Measurements from ENCODE around the gene MTMR11. TPM values are rescaled to one million over a fixed set of nuclear protein-coding genes. Genes with fewer than 3 reads are reported as not detected.
A peak's percentile ranks its signal among the peaks of the same experiment; 100 is the strongest.

MTMR11 gene
- total and polyA plus RNA-seq, 9 of the 15 experiments (the other 6 are each of a cell fraction or from before 2014, with no cell fraction given) = 0.09 to 1.6 (median 0.51) TPM

- peak; percentile 56 to 62 for TF ChIP-seq MAZ (CRISPR knock-in tag; conservative IDR thresholded peaks at IDR 0.05 in 1 of 2, IDR thresholded peaks at IDR 0.05 in 1 of 2)
- TF ChIP-seq PURB (CRISPR knock-in tag; IDR thresholded peaks at IDR 0.05; ENCODE audit: low read depth) = no peak
- 0 out of 2 replicates have a peak, but pooled peaks have one; percentile 47 for TF ChIP-seq ZBTB1 (CRISPR knock-in tag; IDR thresholded peaks at IDR 0.05; ENCODE audit: borderline replicate concordance, low read depth)
- TF ChIP-seq RNF2 (IDR thresholded peaks at IDR 0.05) = 0 out of 2 replicates have a peak, but pooled peaks have one; percentile 23
- TF ChIP-seq U2AF2 (optimal IDR thresholded peaks at IDR 0.05; ENCODE audit: low read depth, low read length) = no peak
- no peak for TF ChIP-seq EHMT2 (IDR thresholded peaks at IDR 0.05)
- no peak for TF ChIP-seq SREBF1 (IDR thresholded peaks at IDR 0.05; ENCODE audit: borderline replicate concordance, low read depth, low read length)
- no peak for TF ChIP-seq USF1 (CRISPR knock-in tag; IDR thresholded peaks at IDR 0.05)
- peak; percentile 91 for TF ChIP-seq EP400 (IDR thresholded peaks at IDR 0.05)
- TF ChIP-seq, protein P1, sequence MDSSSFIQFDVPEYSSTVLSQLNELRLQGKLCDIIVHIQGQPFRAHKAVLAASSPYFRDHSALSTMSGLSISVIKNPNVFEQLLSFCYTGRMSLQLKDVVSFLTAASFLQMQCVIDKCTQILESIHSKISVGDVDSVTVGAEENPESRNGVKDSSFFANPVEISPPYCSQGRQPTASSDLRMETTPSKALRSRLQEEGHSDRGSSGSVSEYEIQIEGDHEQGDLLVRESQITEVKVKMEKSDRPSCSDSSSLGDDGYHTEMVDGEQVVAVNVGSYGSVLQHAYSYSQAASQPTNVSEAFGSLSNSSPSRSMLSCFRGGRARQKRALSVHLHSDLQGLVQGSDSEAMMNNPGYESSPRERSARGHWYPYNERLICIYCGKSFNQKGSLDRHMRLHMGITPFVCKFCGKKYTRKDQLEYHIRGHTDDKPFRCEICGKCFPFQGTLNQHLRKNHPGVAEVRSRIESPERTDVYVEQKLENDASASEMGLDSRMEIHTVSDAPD (CRISPR knock-in tag; IDR thresholded peaks at IDR 0.05) = no peak
- TF ChIP-seq POLR2A (conservative IDR thresholded peaks at IDR 0.05) = peak; percentile 95
- TF ChIP-seq ZNF561 (CRISPR knock-in tag; conservative IDR thresholded peaks at IDR 0.05) = no peak
- no peak for TF ChIP-seq SMARCA4 (IDR thresholded peaks at IDR 0.05)
- no peak for TF ChIP-seq PHB (CRISPR knock-in tag; IDR thresholded peaks at IDR 0.05)
- TF ChIP-seq, protein P2, sequence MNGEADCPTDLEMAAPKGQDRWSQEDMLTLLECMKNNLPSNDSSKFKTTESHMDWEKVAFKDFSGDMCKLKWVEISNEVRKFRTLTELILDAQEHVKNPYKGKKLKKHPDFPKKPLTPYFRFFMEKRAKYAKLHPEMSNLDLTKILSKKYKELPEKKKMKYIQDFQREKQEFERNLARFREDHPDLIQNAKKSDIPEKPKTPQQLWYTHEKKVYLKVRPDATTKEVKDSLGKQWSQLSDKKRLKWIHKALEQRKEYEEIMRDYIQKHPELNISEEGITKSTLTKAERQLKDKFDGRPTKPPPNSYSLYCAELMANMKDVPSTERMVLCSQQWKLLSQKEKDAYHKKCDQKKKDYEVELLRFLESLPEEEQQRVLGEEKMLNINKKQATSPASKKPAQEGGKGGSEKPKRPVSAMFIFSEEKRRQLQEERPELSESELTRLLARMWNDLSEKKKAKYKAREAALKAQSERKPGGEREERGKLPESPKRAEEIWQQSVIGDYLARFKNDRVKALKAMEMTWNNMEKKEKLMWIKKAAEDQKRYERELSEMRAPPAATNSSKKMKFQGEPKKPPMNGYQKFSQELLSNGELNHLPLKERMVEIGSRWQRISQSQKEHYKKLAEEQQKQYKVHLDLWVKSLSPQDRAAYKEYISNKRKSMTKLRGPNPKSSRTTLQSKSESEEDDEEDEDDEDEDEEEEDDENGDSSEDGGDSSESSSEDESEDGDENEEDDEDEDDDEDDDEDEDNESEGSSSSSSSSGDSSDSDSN (IDR thresholded peaks at IDR 0.05; ENCODE audit: borderline replicate concordance in 1 of 2, low read depth in 2 of 2, low read length in 2 of 2) = 0 out of 4 replicates have a peak, but pooled peaks of 1 of the 2 experiments have one; percentile 38
- no peak for TF ChIP-seq ZBTB17 (CRISPR knock-in tag; IDR thresholded peaks at IDR 0.05)
- TF ChIP-seq ZNF41 (CRISPR knock-in tag; conservative IDR thresholded peaks at IDR 0.05) = no peak
- no peak for TF ChIP-seq STAT5B (CRISPR knock-in tag; IDR thresholded peaks at IDR 0.05)
- no peak for TF ChIP-seq ARID4B (CRISPR knock-in tag; IDR thresholded peaks at IDR 0.05)
These were observed 8.9 kb downstream of the MTMR11 start, which contains the start of gene SF3B4 (continued) for GRCh38 chr1:149927563-149928400.

Data from K562 (cell line).